ENCODE results near the gene SAP30L. TPM values are rescaled to one million over a fixed set of nuclear protein-coding genes. Genes with fewer than 3 reads are reported as not detected.

SAP30L gene
- total and polyA plus RNA-seq, 12 donors = 14.4 to 38.3 (median 33.8) TPM

GRCh38 chr5:154440540-154440939, 5.3 kb upstream of the SAP30L start:
- no peak for DNase-seq
- intact Hi-C loops (cut with DNase I) = no loop called here
- peaks cover 0 to 76% (median 22%) of the 10 kb centered on the region in 9 donors for H3K36me3 ChIP-seq
- H3K9me3 ChIP-seq = no peaks in the 10 kb centered on the region
- WGBS, 2 donors = 95% methylated on average over 5 of the region's 5 CpGs
- H3K4me3 ChIP-seq = no peak overlapping the region
- no peak overlapping the region for H3K27ac ChIP-seq
- H3K27me3 ChIP-seq = no peaks in the 10 kb centered on the region
- no peak for TF ChIP-seq CTCF (IDR thresholded peaks at IDR 0.05)
- H3K4me1 ChIP-seq = peaks cover 0 to 15% (median 9%) of the 10 kb centered on the region in 9 donors
- ATAC-seq = no peak

- H3K36me3 ChIP-seq = peaks cover 0 to 53% (median 10%) of the 10 kb centered on the region in 9 donors
- no peak for ATAC-seq
- no peak overlapping the region for H3K27ac ChIP-seq
- H3K4me1 ChIP-seq = peaks cover 0 to 27% (median 18%) of the 10 kb centered on the region in 9 donors
- no peaks in the 10 kb centered on the region for H3K9me3 ChIP-seq
- intact Hi-C loops (cut with DNase I) = no loop called here
- H3K4me3 ChIP-seq = no peak overlapping the region
- DNase-seq = no peak
- no peak for TF ChIP-seq CTCF (IDR thresholded peaks at IDR 0.05)
- H3K27me3 ChIP-seq = no peaks in the 10 kb centered on the region
- WGBS, 2 donors = 83 to 97% methylated on average over 1 of the region's 1 CpG
Observed at GRCh38 chr5:154442801-154443200, 3.0 kb upstream of the SAP30L start.

- WGBS, 2 donors = 3 to 6% methylated on average over 30 of the region's 30 CpGs
- H3K27me3 ChIP-seq = no peaks in the 10 kb centered on the region
- DNase-seq = peak in 1 of 2 donors; percentile 5
- H3K4me3 ChIP-seq = peak overlapping the region; percentile 68 to 99 (median 96)
- H3K27ac ChIP-seq = peak overlapping the region in 9 of 10 donors; percentile 57 to 94 (median 90)
- intact Hi-C loops (cut with DNase I) = no loop called here
- H3K36me3 ChIP-seq = peaks cover 0 to 33% (median 8%) of the 10 kb centered on the region in 9 donors
- no peak for TF ChIP-seq CTCF (IDR thresholded peaks at IDR 0.05)
- ATAC-seq = peak in 5 of 8 donors; percentile 15 to 43 (median 28)
- H3K4me1 ChIP-seq = peaks cover 0 to 46% (median 35%) of the 10 kb centered on the region in 9 donors
- no peaks in the 10 kb centered on the region for H3K9me3 ChIP-seq
Observed at GRCh38 chr5:154444556-154445421, 1.0 kb upstream of the SAP30L start.

GRCh38 chr5:154446195-154447088, 645 bp downstream of the SAP30L start:
- Histone ChIP-seq H3K9me3 (no peaks in the 10 kb centered on the region), H3K4me1 (peaks cover 0 to 46% (median 38%) of the 10 kb centered on the region in 9 donors), H3K4me3 (peak overlapping the region; percentile 79 to 99 (median 96)), H3K36me3 (peaks cover 0 to 29% (median 1%) of the 10 kb centered on the region in 9 donors), H3K27ac (peak overlapping the region; percentile 51 to 94 (median 89)), H3K27me3 (no peaks in the 10 kb centered on the region)
- intact Hi-C loops (cut with DNase I) = no loop called here
- TF ChIP-seq CTCF (IDR thresholded peaks at IDR 0.05) = no peak
- DNase-seq = peak; percentile 44 to 47
- ATAC-seq = peak in 6 of 8 donors; percentile 3 to 39 (median 29)
- WGBS, 2 donors = 0% methylated on average over 68 to 87 of the region's 87 CpGs
